ENCODE data around the gene TCERG1L. TPM values are rescaled to one million over a fixed set of nuclear protein-coding genes. Genes with fewer than 3 reads are reported as not detected.

The TCERG1L gene
- total and polyA plus RNA-seq, 8 donors: 0.18 TPM; not detected in 7

DNA sequence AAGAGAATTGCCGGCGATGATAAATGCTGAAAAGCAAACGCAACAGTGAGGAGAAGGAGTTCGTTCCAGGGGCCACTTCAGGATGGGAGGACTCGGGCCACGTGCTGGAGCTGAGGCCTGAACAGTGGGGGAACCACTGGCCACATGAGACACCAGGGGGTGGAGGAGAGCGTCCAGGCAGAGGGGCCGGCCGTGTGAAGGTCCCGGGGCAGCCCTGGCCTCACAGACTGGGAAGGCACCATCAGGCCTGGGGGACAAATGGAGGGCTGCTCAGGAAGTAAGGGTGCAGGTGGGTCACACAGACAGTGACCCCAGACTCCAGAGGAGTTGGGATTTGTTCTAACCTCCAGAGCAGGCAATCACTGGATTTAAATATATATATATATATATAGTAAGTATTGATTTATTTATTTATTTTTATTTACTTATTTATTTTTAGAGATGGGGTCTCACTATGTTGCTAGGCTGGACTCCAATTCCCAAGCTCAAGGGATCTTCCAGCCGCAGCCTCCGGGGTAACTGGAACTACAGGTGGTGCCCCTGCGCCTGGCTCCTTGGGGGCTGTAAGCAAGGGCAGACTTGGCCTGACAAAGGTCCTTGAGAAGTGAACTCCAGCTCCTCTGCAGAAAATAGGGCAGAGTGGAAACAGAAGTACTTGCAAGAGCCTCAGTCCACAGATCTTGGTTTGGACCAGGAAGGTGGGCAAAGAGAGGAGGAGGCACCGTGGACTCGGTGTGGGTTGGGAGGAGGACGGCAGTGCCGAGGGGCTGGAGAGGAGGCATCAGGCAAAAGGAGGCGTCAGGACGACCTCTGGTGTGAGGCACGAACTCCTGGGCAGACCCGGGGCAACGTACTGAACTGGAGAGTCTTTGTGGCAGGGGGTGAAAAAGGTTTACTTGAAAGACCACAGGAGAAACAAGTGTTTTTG is 57.3 kb downstream of the TCERG1L start:
- H3K36me3 ChIP-seq: no peaks in the 10 kb centered on the region
- no peak overlapping the region for H3K4me3 ChIP-seq
- no peak for DNase-seq
- H3K27ac ChIP-seq: no peak overlapping the region
- WGBS, 5 donors: 86 to 91% (median 89%) methylated on average over 22 of the region's 22 CpGs
- H3K4me1 ChIP-seq: no peaks in the 10 kb centered on the region
- H3K27me3 ChIP-seq: peaks cover 0 to 53% (median 1%) of the 10 kb centered on the region in 3 donors
- TF ChIP-seq, protein P1, sequence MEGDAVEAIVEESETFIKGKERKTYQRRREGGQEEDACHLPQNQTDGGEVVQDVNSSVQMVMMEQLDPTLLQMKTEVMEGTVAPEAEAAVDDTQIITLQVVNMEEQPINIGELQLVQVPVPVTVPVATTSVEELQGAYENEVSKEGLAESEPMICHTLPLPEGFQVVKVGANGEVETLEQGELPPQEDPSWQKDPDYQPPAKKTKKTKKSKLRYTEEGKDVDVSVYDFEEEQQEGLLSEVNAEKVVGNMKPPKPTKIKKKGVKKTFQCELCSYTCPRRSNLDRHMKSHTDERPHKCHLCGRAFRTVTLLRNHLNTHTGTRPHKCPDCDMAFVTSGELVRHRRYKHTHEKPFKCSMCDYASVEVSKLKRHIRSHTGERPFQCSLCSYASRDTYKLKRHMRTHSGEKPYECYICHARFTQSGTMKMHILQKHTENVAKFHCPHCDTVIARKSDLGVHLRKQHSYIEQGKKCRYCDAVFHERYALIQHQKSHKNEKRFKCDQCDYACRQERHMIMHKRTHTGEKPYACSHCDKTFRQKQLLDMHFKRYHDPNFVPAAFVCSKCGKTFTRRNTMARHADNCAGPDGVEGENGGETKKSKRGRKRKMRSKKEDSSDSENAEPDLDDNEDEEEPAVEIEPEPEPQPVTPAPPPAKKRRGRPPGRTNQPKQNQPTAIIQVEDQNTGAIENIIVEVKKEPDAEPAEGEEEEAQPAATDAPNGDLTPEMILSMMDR (IDR thresholded peaks at IDR 0.05): no peak
- TF ChIP-seq POLR2AphosphoS5 (IDR thresholded peaks at IDR 0.05) (no peak), POLR2A (IDR thresholded peaks at IDR 0.05) (no peak), EP300 (IDR thresholded peaks at IDR 0.05) (no peak)
- no peaks in the 10 kb centered on the region for H3K9me3 ChIP-seq
- intact Hi-C loops (cut with DNase I; ENCODE audit: low total_unique reads): no loop called here

DNA sequence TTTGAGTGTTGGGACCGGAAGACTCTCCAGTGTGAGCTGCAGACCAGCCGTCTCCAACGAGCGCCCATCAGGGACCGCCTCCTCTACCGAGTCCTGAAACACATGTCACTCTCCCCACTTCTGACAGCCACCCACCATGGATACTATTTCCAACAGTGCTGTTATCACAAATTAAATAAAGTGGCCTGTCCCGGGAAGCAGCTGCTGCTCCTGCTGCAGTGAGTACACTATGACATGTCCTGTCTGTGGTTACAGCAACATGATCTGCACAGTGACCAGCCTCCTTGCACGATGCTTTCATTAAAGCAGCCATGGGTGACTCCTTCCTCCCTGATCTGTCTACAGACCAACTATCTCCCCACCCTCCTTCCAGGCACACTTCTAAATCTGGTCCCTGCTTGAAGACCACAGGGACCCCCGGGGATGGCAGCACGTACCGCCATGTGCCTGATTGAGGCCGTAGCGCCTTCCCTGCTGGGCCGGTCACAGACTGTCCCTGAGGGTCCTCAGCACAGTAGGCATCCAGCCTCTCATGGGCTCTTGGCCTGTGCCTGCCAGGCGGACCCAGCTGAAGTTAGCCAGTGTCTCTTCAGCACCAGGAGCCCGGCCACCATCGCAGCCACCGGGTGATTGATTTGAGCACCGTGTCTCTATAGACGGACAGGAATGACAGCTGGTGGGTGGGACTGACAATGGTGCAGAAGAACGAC is 58.8 kb downstream of the TCERG1L start:
- H3K9me3 ChIP-seq: no peaks in the 10 kb centered on the region
- intact Hi-C loops (cut with DNase I; ENCODE audit: low total_unique reads): no loop called here
- no peak overlapping the region for H3K27ac ChIP-seq
- no peaks in the 10 kb centered on the region for H3K36me3 ChIP-seq
- WGBS, 5 donors: 70 to 79% (median 78%) methylated on average over 21 of the region's 21 CpGs
- DNase-seq: no peak
- H3K4me3 ChIP-seq: no peak overlapping the region
- TF ChIP-seq, protein P1 (IDR thresholded peaks at IDR 0.05): no peak
- TF ChIP-seq POLR2A (IDR thresholded peaks at IDR 0.05) (no peak), EP300 (IDR thresholded peaks at IDR 0.05) (no peak), POLR2AphosphoS5 (IDR thresholded peaks at IDR 0.05) (no peak)
- H3K4me1 ChIP-seq: no peaks in the 10 kb centered on the region
- H3K27me3 ChIP-seq: peaks cover 0 to 65% (median 9%) of the 10 kb centered on the region in 3 donors

DNA sequence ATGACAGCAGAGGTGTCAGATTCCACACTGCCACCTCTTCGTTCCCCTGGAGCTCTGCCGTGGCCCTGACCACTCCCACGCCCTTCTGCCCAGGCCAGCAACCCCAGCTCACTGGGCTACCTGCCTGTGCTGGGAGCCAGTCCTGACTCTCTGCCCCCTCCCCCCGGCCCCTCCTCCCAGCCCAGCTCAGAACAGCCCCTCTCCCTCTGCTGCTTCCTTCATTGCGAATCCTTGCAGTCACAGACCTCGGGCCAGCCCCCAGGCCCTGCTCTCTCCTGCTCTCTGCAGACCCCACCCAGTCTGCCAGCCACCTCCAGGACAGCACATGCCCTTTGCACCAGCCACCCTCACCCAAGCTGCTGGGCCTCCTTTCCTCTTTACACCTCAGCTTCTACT is 60.4 kb downstream of the TCERG1L start:
- no peaks in the 10 kb centered on the region for H3K36me3 ChIP-seq
- no peak overlapping the region for H3K4me3 ChIP-seq
- TF ChIP-seq EP300 (IDR thresholded peaks at IDR 0.05) (no peak), POLR2AphosphoS5 (IDR thresholded peaks at IDR 0.05) (no peak), POLR2A (IDR thresholded peaks at IDR 0.05) (no peak)
- TF ChIP-seq, protein P1 (IDR thresholded peaks at IDR 0.05): no peak
- peaks cover 0 to 81% (median 9%) of the 10 kb centered on the region in 3 donors for H3K27me3 ChIP-seq
- no peaks in the 10 kb centered on the region for H3K9me3 ChIP-seq
- intact Hi-C loops (cut with DNase I; ENCODE audit: low total_unique reads): no loop called here
- WGBS, 5 donors: 19 to 49% (median 30%) methylated on average over 5 to 6 of the region's 6 CpGs
- H3K4me1 ChIP-seq: no peaks in the 10 kb centered on the region
- DNase-seq: no peak
- H3K27ac ChIP-seq: no peak overlapping the region

DNA sequence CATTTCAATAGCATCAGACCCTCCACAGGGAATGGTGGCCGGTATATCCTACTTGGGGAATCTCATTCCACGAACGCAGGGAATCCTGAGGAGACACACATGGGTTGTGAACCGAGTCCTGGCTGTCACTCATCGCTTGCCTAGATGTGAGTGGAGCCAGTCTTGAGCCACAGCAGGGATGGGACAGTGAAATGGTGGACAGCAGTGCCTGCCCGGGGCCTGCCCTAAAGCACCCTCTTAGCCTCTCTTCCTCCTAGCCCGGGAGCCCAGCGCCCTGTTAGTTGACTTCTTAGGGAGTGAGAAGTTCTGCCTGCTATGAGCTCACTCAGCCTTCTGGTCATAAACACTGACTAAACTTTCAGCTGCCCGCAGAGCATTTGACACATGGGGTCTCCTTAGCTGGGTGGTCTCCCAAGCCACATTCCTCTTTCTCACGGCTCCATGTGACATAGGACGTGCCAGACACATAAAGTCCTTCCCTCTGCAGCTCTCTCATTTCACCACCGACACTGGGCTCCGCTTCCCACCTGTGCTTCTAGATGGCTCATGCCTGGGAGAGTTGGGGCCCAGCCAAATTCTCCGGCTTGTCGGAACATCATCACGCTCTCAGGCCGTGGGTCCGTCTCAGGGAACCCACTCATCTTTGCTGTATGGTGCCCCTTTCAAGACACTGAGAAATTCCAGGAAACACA is 60.9 kb downstream of the TCERG1L start:
- intact Hi-C loops (cut with DNase I; ENCODE audit: low total_unique reads): no loop called here
- no peak overlapping the region for H3K27ac ChIP-seq
- DNase-seq: no peak
- TF ChIP-seq POLR2A (IDR thresholded peaks at IDR 0.05) (no peak), POLR2AphosphoS5 (IDR thresholded peaks at IDR 0.05) (no peak), EP300 (IDR thresholded peaks at IDR 0.05) (no peak)
- TF ChIP-seq, protein P1 (IDR thresholded peaks at IDR 0.05): no peak
- no peaks in the 10 kb centered on the region for H3K36me3 ChIP-seq
- peaks cover 0 to 87% (median 9%) of the 10 kb centered on the region in 3 donors for H3K27me3 ChIP-seq
- no peaks in the 10 kb centered on the region for H3K9me3 ChIP-seq
- H3K4me3 ChIP-seq: no peak overlapping the region
- no peaks in the 10 kb centered on the region for H3K4me1 ChIP-seq
- 44 to 65% (median 52%) methylated on average over 18 of the region's 18 CpGs for WGBS, 5 donors

Measured in stomach (tissue), 9 donors.